Measurements from ENCODE around the gene UGT1A4.
A peak's percentile ranks its signal among the peaks of the same experiment; 100 is the strongest.
"Not testable (repeated sequence)": the region's sequence is repeated elsewhere in the genome, so short reads cannot be mapped to it uniquely, and the experiment has no call there.

UGT1A4 gene

DNA sequence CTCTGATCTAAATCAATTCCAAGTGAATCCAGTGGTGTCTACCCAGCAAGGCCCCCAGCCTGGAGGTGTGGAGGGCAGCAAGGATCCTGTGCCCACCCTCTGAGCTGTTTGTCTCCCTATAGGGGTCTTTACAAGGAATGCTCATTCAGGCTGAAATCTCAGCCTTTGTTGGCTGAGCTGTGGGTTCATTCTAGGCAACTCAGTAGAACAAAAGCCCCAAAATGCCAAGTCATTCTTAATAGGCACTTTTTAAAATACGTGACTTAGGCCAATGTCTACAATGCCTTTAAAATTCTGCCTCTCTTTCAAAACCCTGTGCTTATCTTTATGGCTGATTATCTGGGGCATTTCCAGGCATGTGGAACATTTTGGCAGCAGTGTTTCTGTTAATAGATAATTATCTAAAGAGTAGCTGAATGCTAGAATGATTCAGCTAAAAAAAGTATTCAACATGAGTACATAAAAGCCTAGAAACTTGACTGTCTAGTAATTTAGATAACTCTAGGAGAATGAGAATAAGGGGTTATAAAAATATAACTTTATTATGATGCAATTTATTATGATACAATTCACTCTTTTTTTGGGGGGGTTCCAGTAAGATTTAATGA is 18.4 kb upstream of the UGT1A4 start:
- DNase-seq (ENCODE audit: low read depth in 2 of 2), result no peak

DNA sequence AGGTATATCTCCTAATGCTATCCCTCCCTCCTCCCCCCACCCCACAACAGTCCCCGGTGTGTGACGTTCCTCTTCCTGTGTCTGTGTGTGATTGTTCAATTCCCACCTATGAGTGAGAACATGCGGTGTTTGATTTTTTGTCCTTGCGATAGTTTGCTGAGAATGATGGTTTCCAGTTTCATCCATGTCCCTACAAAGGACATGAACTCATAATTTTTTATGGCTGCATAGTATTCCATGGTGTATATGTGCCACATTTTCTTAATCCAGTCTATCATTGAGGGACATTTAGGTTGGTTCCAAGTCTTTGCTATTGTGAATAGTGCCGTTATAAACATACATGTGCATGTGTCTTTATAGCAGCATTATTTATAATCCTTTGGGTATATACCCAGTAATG is 17.7 kb upstream of the UGT1A4 start:
- DNase-seq (ENCODE audit: low read depth in 2 of 2), result not testable (repeated sequence)

- DNase-seq (ENCODE audit: low read depth in 2 of 2), result no peak
Measured at GRCh38 chr2:233702238-233702637, 16.3 kb upstream of the UGT1A4 start.

GRCh38 chr2:233705911-233706506 is 12.5 kb upstream of the UGT1A4 start:
- DNase-seq (ENCODE audit: low read depth in 2 of 2), result no peak

DNA sequence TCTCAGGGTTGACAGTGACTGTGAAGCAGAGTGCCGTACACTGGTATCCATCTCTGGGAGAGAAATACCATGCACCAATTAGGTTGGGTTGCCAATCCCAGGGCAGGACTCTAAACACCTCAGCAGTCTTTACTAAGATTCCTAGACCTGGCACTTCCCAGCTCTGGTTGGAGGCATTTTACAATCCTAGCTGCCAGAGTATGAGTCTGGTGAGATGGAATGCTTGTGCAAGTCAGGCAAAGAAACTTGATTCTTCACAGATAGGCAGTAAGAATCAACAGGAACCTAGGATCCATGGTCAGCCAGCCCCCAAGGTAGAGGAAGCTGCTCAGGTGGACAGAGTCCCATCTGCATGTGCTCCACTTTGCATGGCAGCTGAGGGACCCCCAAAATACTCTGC is 11.8 kb upstream of the UGT1A4 start:
- no peak for DNase-seq (ENCODE audit: low read depth in 2 of 2)

- DNase-seq (ENCODE audit: low read depth in 2 of 2), result no peak
Measured at GRCh38 chr2:233707940-233708644, 10.4 kb upstream of the UGT1A4 start.

DNA sequence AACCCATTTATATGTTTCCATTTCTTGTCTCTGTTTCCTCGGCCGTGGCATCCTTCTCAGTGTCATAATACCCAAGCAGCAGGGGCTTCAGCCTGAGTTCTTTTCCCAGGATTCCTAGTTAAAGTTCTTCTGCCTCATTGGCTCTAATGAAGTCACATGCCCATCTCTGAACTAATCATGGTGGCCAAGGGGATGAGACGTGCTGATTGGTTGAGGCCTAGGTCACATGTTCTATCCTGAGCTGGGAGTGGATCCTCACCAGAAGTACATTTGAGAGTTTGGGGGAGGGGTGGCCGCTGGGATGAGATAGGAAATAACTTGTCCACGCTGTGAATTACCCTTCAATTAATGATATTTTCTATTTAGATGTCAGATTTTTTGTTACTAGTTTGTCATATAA is 9.6 kb upstream of the UGT1A4 start:
- no peak for DNase-seq (ENCODE audit: low read depth in 2 of 2)

GRCh38 chr2:233711312-233712008 is 7.1 kb upstream of the UGT1A4 start:
- peak; percentile 64 to 66 for DNase-seq (ENCODE audit: low read depth in 2 of 2)

- no peak for DNase-seq (ENCODE audit: low read depth in 2 of 2)
Measured at GRCh38 chr2:233712611-233713261, 5.8 kb upstream of the UGT1A4 start, which contains the start of gene UGT1A5. Gene UGT1A5, plus strand, starts transcription at chr2:233712907. Its CDS starts 85 bp downstream, at chr2:233712992.

- no peak for DNase-seq (ENCODE audit: low read depth in 2 of 2)
Measured at GRCh38 chr2:233713262-233713615, 5.3 kb upstream of the UGT1A4 start.

- DNase-seq (ENCODE audit: low read depth in 2 of 2), result no peak
Measured at GRCh38 chr2:233714121-233714520, 4.4 kb upstream of the UGT1A4 start.

GRCh38 chr2:233728723-233729301 is 10.3 kb downstream of the UGT1A4 start, which contains the start of gene UGT1A3:
Gene UGT1A3, plus strand, starts transcription at chr2:233729042. Its CDS starts 85 bp downstream, at chr2:233729127.
- DNase-seq (ENCODE audit: low read depth in 2 of 2), result no peak

GRCh38 chr2:233736868-233737653 is 18.5 kb downstream of the UGT1A4 start:
- DNase-seq (ENCODE audit: low read depth in 2 of 2), result not testable (repeated sequence)

GRCh38 chr2:233740870-233741269 is 22.3 kb downstream of the UGT1A4 start:
- DNase-seq (ENCODE audit: low read depth in 2 of 2), result no peak

- no peak for DNase-seq (ENCODE audit: low read depth in 2 of 2)
Measured at GRCh38 chr2:233743464-233744259, 25.1 kb downstream of the UGT1A4 start.

DNA sequence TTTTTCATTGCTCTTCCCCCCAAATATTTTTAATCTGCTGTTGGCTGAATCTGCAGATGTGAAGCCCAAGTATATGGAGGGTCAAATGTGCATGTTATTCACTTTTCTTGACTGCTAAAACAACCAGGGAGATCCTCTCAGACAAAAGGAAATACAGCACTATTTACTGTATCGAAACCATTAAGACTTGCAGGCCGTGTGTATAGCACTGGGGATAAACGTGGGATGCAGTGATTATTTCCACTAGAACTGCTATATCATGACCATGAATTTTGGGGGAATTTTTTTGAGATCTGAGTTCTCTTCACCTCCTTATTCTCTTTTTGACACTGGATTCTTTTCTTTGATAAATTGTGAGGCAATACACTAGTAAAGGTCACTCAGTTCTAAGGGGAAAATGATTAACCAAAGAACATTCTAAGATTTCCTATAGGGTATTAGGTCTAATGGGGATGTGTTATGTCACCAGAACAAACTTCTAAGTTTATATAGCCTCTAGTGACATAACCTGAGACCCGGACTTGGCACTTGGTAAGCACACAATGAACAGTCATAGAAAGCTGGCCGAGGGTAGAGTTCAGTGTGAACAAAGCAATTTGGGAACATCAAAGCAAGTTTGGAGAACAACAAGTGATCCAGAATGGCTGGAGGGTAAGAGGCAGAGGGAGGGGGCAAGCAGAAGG is 26.7 kb downstream of the UGT1A4 start:
- DNase-seq (ENCODE audit: low read depth in 2 of 2), result no peak

- DNase-seq (ENCODE audit: low read depth in 2 of 2), result not testable (repeated sequence)
Measured at GRCh38 chr2:233745838-233746237, 27.3 kb downstream of the UGT1A4 start.

DNA sequence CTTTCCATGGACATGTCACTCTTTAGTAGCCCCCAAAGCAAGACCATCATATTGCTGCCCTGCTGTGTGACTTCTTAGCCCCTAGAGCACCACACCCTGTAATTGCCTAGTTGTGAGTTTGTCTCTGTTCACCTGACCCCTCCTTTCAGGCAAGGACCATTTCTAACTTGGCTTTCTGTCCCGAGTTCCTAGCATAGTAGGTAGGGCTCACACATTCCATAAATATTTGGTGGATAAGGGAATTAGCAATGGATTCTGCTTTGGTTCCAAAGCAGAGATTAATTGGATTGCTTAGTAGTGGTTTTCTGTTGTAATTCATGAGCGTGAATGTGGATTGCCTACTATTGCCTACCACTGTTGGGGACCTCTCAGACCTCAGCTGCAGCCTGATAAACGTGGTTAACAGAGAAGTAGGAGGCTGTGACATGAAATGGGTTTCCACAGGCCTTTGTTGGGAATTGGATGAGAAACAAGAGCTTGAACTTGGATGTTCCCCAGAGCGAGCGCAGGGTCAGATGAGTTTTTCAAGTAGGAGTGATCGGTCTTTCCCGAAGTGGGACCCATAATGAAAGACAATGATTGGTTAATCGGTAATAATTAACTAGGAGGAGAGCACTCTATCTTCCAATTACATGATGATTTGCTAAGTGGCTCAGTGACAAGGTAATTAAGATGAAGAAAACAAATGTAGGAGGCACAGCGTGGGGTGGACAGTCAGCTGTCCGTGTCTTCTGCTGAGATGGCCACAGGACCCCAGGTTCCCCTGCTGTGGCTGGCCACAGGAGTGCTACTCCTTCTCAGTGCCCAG is 28.1 kb downstream of the UGT1A4 start:
- no peak for DNase-seq (ENCODE audit: low read depth in 2 of 2)

DNA sequence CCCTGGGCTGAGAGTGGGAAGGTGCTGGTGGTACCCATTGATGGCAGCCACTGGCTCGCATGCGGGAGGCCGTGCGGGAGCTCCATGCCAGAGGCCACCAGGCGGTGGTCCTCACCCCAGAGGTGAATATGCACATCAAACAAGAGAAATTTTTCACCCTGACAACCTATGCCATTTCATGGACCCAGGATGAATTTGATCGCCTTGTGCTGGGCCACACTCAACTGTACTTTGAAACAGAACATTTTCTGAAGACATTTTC is 28.7 kb downstream of the UGT1A4 start:
- DNase-seq (ENCODE audit: low read depth in 2 of 2), result no peak

Data from stimulated activated CD8-positive, alpha-beta memory T cell treated with anti-CD3 and anti-CD28 coated beads, Interleukin-2, amount 100 ng/mL, for 48 hours (primary cell).